ENCODE measurements around the gene GRAMD2B.

GRAMD2B gene

GRCh38 chr5:126483156-126483555 is 59.9 kb downstream of the GRAMD2B start:
- H2BK12ac ChIP-seq (ENCODE audit: low read length in 2 of 2): no peak overlapping the region
- H2AK5ac ChIP-seq (ENCODE audit: low read length, severe bottlenecking): no peak overlapping the region
- H2AFZ ChIP-seq (ENCODE audit: low read depth, low read length): no peak overlapping the region
- no peak overlapping the region for H4K91ac ChIP-seq (ENCODE audit: low read length)
- no peak overlapping the region for H3K4me3 ChIP-seq (ENCODE audit: insufficient read depth in 1 of 2, low read depth in 1 of 2, low read length in 2 of 2)
- no peak overlapping the region for H3K4me2 ChIP-seq (ENCODE audit: low read length, poor library complexity, severe bottlenecking)
- no peaks in the 10 kb centered on the region for H3K4me1 ChIP-seq (ENCODE audit: control insufficient read depth, insufficient read depth, low read depth, low read length)
- H3K18ac ChIP-seq (ENCODE audit: low read depth in 1 of 2, low read length in 2 of 2): no peak overlapping the region
- no peak overlapping the region for H2BK120ac ChIP-seq (ENCODE audit: low read depth, low read length)
- peaks cover 13% of the 10 kb centered on the region for H3K79me1 ChIP-seq (replicated peaks; ENCODE audit: low read length, poor library complexity, severe bottlenecking)
- no peak overlapping the region for H3K14ac ChIP-seq (ENCODE audit: low read length in 2 of 2)
- no peak overlapping the region for H3K23ac ChIP-seq (ENCODE audit: low read length in 2 of 2)
- H3K4ac ChIP-seq (ENCODE audit: low read depth in 1 of 2, low read length in 2 of 2): no peak overlapping the region
- H2BK15ac ChIP-seq (ENCODE audit: low read depth, poor library complexity, severe bottlenecking): no peak overlapping the region
- peaks cover 19 to 84% of the 10 kb centered on the region in 2 experiments for H3K36me3 ChIP-seq (ENCODE audit: control insufficient read depth in 1 of 2, insufficient read depth in 2 of 2, low read depth in 1 of 2, low read length in 2 of 2)
- DNase-seq: peak; percentile 10
- no peaks in the 10 kb centered on the region for H3K9me3 ChIP-seq (ENCODE audit: control insufficient read depth, low read length)
- H4K8ac ChIP-seq (ENCODE audit: low read length): no peak overlapping the region
- no peak overlapping the region for H2BK5ac ChIP-seq (ENCODE audit: low read depth, low read length, poor library complexity, severe bottlenecking)
- no peak overlapping the region for H3K9ac ChIP-seq (ENCODE audit: low read length)
- 96% methylated on average over 2 of the region's 3 CpGs for WGBS
- H3K27ac ChIP-seq (ENCODE audit: low read length, poor library complexity, severe bottlenecking): no peak overlapping the region
- H3K27me3 ChIP-seq (ENCODE audit: control insufficient read depth in 1 of 2, insufficient read depth in 1 of 2, low read length in 2 of 2): no peaks in the 10 kb centered on the region

- DNase-seq: no peak
- H3K18ac ChIP-seq (ENCODE audit: low read depth in 1 of 2, low read length in 2 of 2): no peak overlapping the region
- no peak overlapping the region for H3K4me2 ChIP-seq (ENCODE audit: low read length, poor library complexity, severe bottlenecking)
- H3K27me3 ChIP-seq (ENCODE audit: control insufficient read depth in 1 of 2, insufficient read depth in 1 of 2, low read length in 2 of 2): no peaks in the 10 kb centered on the region
- no peak overlapping the region for H4K91ac ChIP-seq (ENCODE audit: low read length)
- no peak overlapping the region for H2BK120ac ChIP-seq (ENCODE audit: low read depth, low read length)
- no peak overlapping the region for H3K27ac ChIP-seq (ENCODE audit: low read length, poor library complexity, severe bottlenecking)
- no peak overlapping the region for H2AFZ ChIP-seq (ENCODE audit: low read depth, low read length)
- no peak overlapping the region for H2BK5ac ChIP-seq (ENCODE audit: low read depth, low read length, poor library complexity, severe bottlenecking)
- H3K9me3 ChIP-seq (ENCODE audit: control insufficient read depth, low read length): no peaks in the 10 kb centered on the region
- H2AK5ac ChIP-seq (ENCODE audit: low read length, severe bottlenecking): no peak overlapping the region
- no peak overlapping the region for H3K9ac ChIP-seq (ENCODE audit: low read length)
- H3K4ac ChIP-seq (ENCODE audit: low read depth in 1 of 2, low read length in 2 of 2): no peak overlapping the region
- H3K14ac ChIP-seq (ENCODE audit: low read length in 2 of 2): no peak overlapping the region
- H3K36me3 ChIP-seq (ENCODE audit: control insufficient read depth in 1 of 2, insufficient read depth in 2 of 2, low read depth in 1 of 2, low read length in 2 of 2): peaks cover 19 to 91% of the 10 kb centered on the region in 2 experiments
- peaks cover 8% of the 10 kb centered on the region for H3K79me1 ChIP-seq (replicated peaks; ENCODE audit: low read length, poor library complexity, severe bottlenecking)
- H3K4me1 ChIP-seq (ENCODE audit: control insufficient read depth, insufficient read depth, low read depth, low read length): no peaks in the 10 kb centered on the region
- no peak overlapping the region for H2BK12ac ChIP-seq (ENCODE audit: low read length in 2 of 2)
- 98% methylated on average over 2 of the region's 2 CpGs for whole genome bisulfite sequencing
- no peak overlapping the region for H3K23ac ChIP-seq (ENCODE audit: low read length in 2 of 2)
- H2BK15ac ChIP-seq (ENCODE audit: low read depth, poor library complexity, severe bottlenecking): no peak overlapping the region
- H4K8ac ChIP-seq (ENCODE audit: low read length): no peak overlapping the region
- H3K4me3 ChIP-seq (ENCODE audit: insufficient read depth in 1 of 2, low read depth in 1 of 2, low read length in 2 of 2): no peak overlapping the region
These were observed 61.0 kb downstream of the GRAMD2B start for GRCh38 chr5:126484253-126484652.

- WGBS: 100% methylated on average over 3 of the region's 3 CpGs
These were observed 63.1 kb downstream of the GRAMD2B start for GRCh38 chr5:126486332-126486731.

GRCh38 chr5:126487596-126487995 is 64.4 kb downstream of the GRAMD2B start:
- H3K18ac ChIP-seq (ENCODE audit: low read depth in 1 of 2, low read length in 2 of 2): no peak overlapping the region
- H3K4me1 ChIP-seq (ENCODE audit: control insufficient read depth, insufficient read depth, low read depth, low read length): peaks cover 5% of the 10 kb centered on the region
- peaks cover 7% of the 10 kb centered on the region for H3K79me1 ChIP-seq (replicated peaks; ENCODE audit: low read length, poor library complexity, severe bottlenecking)
- H4K91ac ChIP-seq (ENCODE audit: low read length): no peak overlapping the region
- no peak overlapping the region for H3K14ac ChIP-seq (ENCODE audit: low read length in 2 of 2)
- no peak overlapping the region for H2AK5ac ChIP-seq (ENCODE audit: low read length, severe bottlenecking)
- H3K4me3 ChIP-seq (ENCODE audit: insufficient read depth in 1 of 2, low read depth in 1 of 2, low read length in 2 of 2): no peak overlapping the region
- no peak overlapping the region for H3K9ac ChIP-seq (ENCODE audit: low read length)
- H3K27ac ChIP-seq (ENCODE audit: low read length, poor library complexity, severe bottlenecking): no peak overlapping the region
- H2AFZ ChIP-seq (ENCODE audit: low read depth, low read length): no peak overlapping the region
- H2BK120ac ChIP-seq (ENCODE audit: low read depth, low read length): no peak overlapping the region
- DNase-seq: no peak
- no peak overlapping the region for H2BK5ac ChIP-seq (ENCODE audit: low read depth, low read length, poor library complexity, severe bottlenecking)
- peaks cover 29 to 86% of the 10 kb centered on the region in 2 experiments for H3K36me3 ChIP-seq (ENCODE audit: control insufficient read depth in 1 of 2, insufficient read depth in 2 of 2, low read depth in 1 of 2, low read length in 2 of 2)
- H2BK12ac ChIP-seq (ENCODE audit: low read length in 2 of 2): no peak overlapping the region
- H3K4me2 ChIP-seq (ENCODE audit: low read length, poor library complexity, severe bottlenecking): no peak overlapping the region
- H4K8ac ChIP-seq (ENCODE audit: low read length): no peak overlapping the region
- no peak overlapping the region for H3K23ac ChIP-seq (ENCODE audit: low read length in 2 of 2)
- H2BK15ac ChIP-seq (ENCODE audit: low read depth, poor library complexity, severe bottlenecking): no peak overlapping the region
- H3K4ac ChIP-seq (ENCODE audit: low read depth in 1 of 2, low read length in 2 of 2): no peak overlapping the region
- H3K9me3 ChIP-seq (ENCODE audit: control insufficient read depth, low read length): no peaks in the 10 kb centered on the region
- no peaks in the 10 kb centered on the region for H3K27me3 ChIP-seq (ENCODE audit: control insufficient read depth in 1 of 2, insufficient read depth in 1 of 2, low read length in 2 of 2)

More at GRCh38 chr5:126486332-126486731, 63.1 kb downstream of the GRAMD2B start:
- no peak overlapping the region for H2BK120ac ChIP-seq (ENCODE audit: low read depth, low read length)
- no peak overlapping the region for H3K4ac ChIP-seq (ENCODE audit: low read depth in 1 of 2, low read length in 2 of 2)
- H3K18ac ChIP-seq (ENCODE audit: low read depth in 1 of 2, low read length in 2 of 2): no peak overlapping the region
- peaks cover 4% of the 10 kb centered on the region for H3K4me1 ChIP-seq (ENCODE audit: control insufficient read depth, insufficient read depth, low read depth, low read length)
- H3K79me1 ChIP-seq (replicated peaks; ENCODE audit: low read length, poor library complexity, severe bottlenecking): peaks cover 7% of the 10 kb centered on the region
- no peak overlapping the region for H4K8ac ChIP-seq (ENCODE audit: low read length)
- H3K36me3 ChIP-seq (ENCODE audit: control insufficient read depth in 1 of 2, insufficient read depth in 2 of 2, low read depth in 1 of 2, low read length in 2 of 2): peaks cover 25 to 87% of the 10 kb centered on the region in 2 experiments
- DNase-seq: no peak
- H3K4me2 ChIP-seq (ENCODE audit: low read length, poor library complexity, severe bottlenecking): no peak overlapping the region
- no peaks in the 10 kb centered on the region for H3K27me3 ChIP-seq (ENCODE audit: control insufficient read depth in 1 of 2, insufficient read depth in 1 of 2, low read length in 2 of 2)
- H3K14ac ChIP-seq (ENCODE audit: low read length in 2 of 2): no peak overlapping the region
- H2BK5ac ChIP-seq (ENCODE audit: low read depth, low read length, poor library complexity, severe bottlenecking): no peak overlapping the region
- no peak overlapping the region for H2AFZ ChIP-seq (ENCODE audit: low read depth, low read length)
- no peak overlapping the region for H3K4me3 ChIP-seq (ENCODE audit: insufficient read depth in 1 of 2, low read depth in 1 of 2, low read length in 2 of 2)
- H3K9me3 ChIP-seq (ENCODE audit: control insufficient read depth, low read length): no peaks in the 10 kb centered on the region
- H2BK15ac ChIP-seq (ENCODE audit: low read depth, poor library complexity, severe bottlenecking): no peak overlapping the region
- H3K23ac ChIP-seq (ENCODE audit: low read length in 2 of 2): no peak overlapping the region
- H2AK5ac ChIP-seq (ENCODE audit: low read length, severe bottlenecking): no peak overlapping the region
- no peak overlapping the region for H3K27ac ChIP-seq (ENCODE audit: low read length, poor library complexity, severe bottlenecking)
- H2BK12ac ChIP-seq (ENCODE audit: low read length in 2 of 2): no peak overlapping the region
- no peak overlapping the region for H4K91ac ChIP-seq (ENCODE audit: low read length)
- no peak overlapping the region for H3K9ac ChIP-seq (ENCODE audit: low read length)
